Measurements from ENCODE around the gene SESN1.

GRCh38 chr6:108955329-108955949 lies 139.2 kb downstream of the SESN1 start:
- TF ChIP-seq POLR2A (IDR thresholded peaks at IDR 0.05) (no peak), CTCF (IDR thresholded peaks at IDR 0.05) (no peak)

Data from right lobe of liver (tissue), 4 donors.